PC-9 (cell line): ENCODE data around the gene CNN3. TPM values are rescaled to one million over a fixed set of nuclear protein-coding genes. Genes with fewer than 3 reads are reported as not detected.

Experiments used
- BruUV-seq: library from RNA; stranded (reverse); fragments of 400-500 nt; replicated peaks from 2 replicates; lab custom pipeline; 2021; lab: Mats Ljungman, UMichigan
- CTCF ChIA-PET: fragments of 300-600 bp; sonication (Branson Sonifier 250); formaldehyde crosslinking; loops from one replicate; lab custom pipeline; 2022; ENCODE audit warnings: antibody characterized with exemption; lab: Charles Lee
- POLR2A ChIA-PET: fragments of 300-600 bp; sonication (Branson Sonifier 250); formaldehyde crosslinking; loops from one replicate; lab custom pipeline; 2022; ENCODE audit warnings: antibody characterized with exemption; ENCODE audit not compliant: unreplicated experiment; lab: Charles Lee
- DNase-seq, 2 experiments: peaks; one replicate each; pipeline versions ENCODE4 v3.0.0 to v3.0.0-alpha.2; 2015 to 2022; ENCODE audit warnings: mixed read lengths in 1 of 2
- H2AFZ ChIP-seq: fragments of 200-600 bp; sonication (generic); 2 replicates; pipeline ENCODE4 v1.8.1; 2017; ENCODE audit warnings: antibody characterized with exemption
- H3F3A ChIP-seq: fragments of 200-600 bp; sonication (generic); 2 replicates; pipeline ENCODE4 v1.8.1; 2017; ENCODE audit warnings: antibody characterized with exemption, mild to moderate bottlenecking, low read depth; ENCODE audit not compliant: insufficient read depth
- H3K27ac ChIP-seq: fragments of 200-600 bp; sonication (generic); 2 replicates; pipeline ENCODE4 v1.6.1; 2016; ENCODE audit warnings: mixed run types
- H3K27me3 ChIP-seq: fragments of 200-600 bp; sonication (generic); 2 replicates; pipeline ENCODE4 v1.6.1; 2016; ENCODE audit warnings: low read depth, mixed run types; ENCODE audit not compliant: insufficient read depth
- H3K36me3 ChIP-seq: fragments of 200-600 bp; sonication (generic); 2 replicates; pipeline ENCODE4 v1.6.1; 2016; ENCODE audit warnings: low read depth, mixed run types
- H3K4me1 ChIP-seq: fragments of 200-600 bp; sonication (generic); replicated peaks from 2 replicates; pipeline ENCODE4 v1.6.1; 2016; ENCODE audit warnings: mixed run types; ENCODE audit not compliant: insufficient read depth
- H3K4me2 ChIP-seq: fragments of 200-600 bp; sonication (generic); 2 replicates; pipeline ENCODE4 v1.6.1; 2017; ENCODE audit warnings: mixed run types
- H3K4me3 ChIP-seq: fragments of 200-600 bp; sonication (generic); 2 replicates; pipeline ENCODE4 v1.6.1; 2016; ENCODE audit warnings: mixed run types
- H3K79me2 ChIP-seq: fragments of 200-600 bp; sonication (generic); 2 replicates; pipeline ENCODE4 v1.6.1; 2017; ENCODE audit warnings: low read depth, mixed run types
- H3K9me2 ChIP-seq: fragments of 200-600 bp; sonication (generic); 2 replicates; pipeline ENCODE4 v1.8.1; 2017; ENCODE audit warnings: mild to moderate bottlenecking; ENCODE audit not compliant: insufficient read depth
- H3K9me3 ChIP-seq: fragments of 200-600 bp; sonication (generic); 2 replicates; pipeline ENCODE4 v1.8.1; 2016; ENCODE audit warnings: low read depth; ENCODE audit not compliant: insufficient read depth
- H4K20me1 ChIP-seq: fragments of 200-600 bp; sonication (generic); 2 replicates; pipeline ENCODE4 v1.8.1; 2017; ENCODE audit not compliant: insufficient read depth
- CTCF ChIP-seq: fragments of 200-600 bp; sonication (generic); conservative IDR thresholded peaks from 2 replicates; pipeline ENCODE4 v1.6.1; 2017; ENCODE audit warnings: mixed run types, antibody characterized with exemption, mild to moderate bottlenecking, moderate library complexity
- EZH2 ChIP-seq: fragments of 200-600 bp; sonication (generic); IDR thresholded peaks from 2 replicates; pipeline ENCODE4 v1.8.0; 2017; ENCODE audit warnings: antibody characterized with exemption, low read depth
- intact Hi-C: fragments of 100-400 bp; cut with micrococcal nuclease; formaldehyde crosslinking; loops from one replicate; pipeline ENCODE4 v1.10.0; 2022; ENCODE audit not compliant: unreplicated experiment
- total RNA-seq: library from RNA; stranded (reverse); gene quantifications from 2 replicates; pipeline ENCODE4 v1.2.3, GENCODE V29; 2021

CNN3 gene
- total RNA-seq, 1 experiment from 2014 or later, result 135 TPM

GRCh38 chr1:94953746-94954145 lies 26.8 kb upstream of the CNN3 start:
- Histone ChIP-seq H3K27me3 (no peaks in the 10 kb centered on the region), H3K27ac (no peak overlapping the region), H3K9me2 (0 out of 2 replicates have a peak, but pooled peaks cover 6% of the 10 kb centered on the region), H3K9me3 (no peaks in the 10 kb centered on the region), H3K36me3 (no peaks in the 10 kb centered on the region), H4K20me1 (no peaks in the 10 kb centered on the region), H3K4me2 (no peak overlapping the region), H3K79me2 (no peaks in the 10 kb centered on the region), H3K4me3 (no peak overlapping the region), H3K4me1 (peaks cover 29% of the 10 kb centered on the region), H3F3A (peaks cover 8% of the 10 kb centered on the region; the same call in 1 of the 2 replicates), H2AFZ (no peak overlapping the region)
- TF ChIP-seq EZH2, result no peak
- TF ChIP-seq CTCF, result no peak
- ChIA-PET CTCF (no interaction called here), POLR2A (no interaction called here)
- intact Hi-C loops, result no loop called here
- DNase-seq, result no peak
- BruUV-seq, result no TSS peak

GRCh38 chr1:94953107-94953506 lies 26.2 kb upstream of the CNN3 start:
- no peak overlapping the region for H3K4me3 ChIP-seq
- no peaks in the 10 kb centered on the region for H3K9me2 ChIP-seq
- no peak for TF ChIP-seq CTCF
- no peak for TF ChIP-seq EZH2
- intact Hi-C loops, result no loop called here
- H3K9me3 ChIP-seq, result no peaks in the 10 kb centered on the region
- BruUV-seq, result no TSS peak
- POLR2A ChIA-PET, result no interaction called here
- H3K79me2 ChIP-seq, result no peaks in the 10 kb centered on the region
- H2AFZ ChIP-seq, result no peak overlapping the region
- no peaks in the 10 kb centered on the region for H3K36me3 ChIP-seq
- H4K20me1 ChIP-seq, result no peaks in the 10 kb centered on the region
- H3F3A ChIP-seq, result peaks cover 8% of the 10 kb centered on the region; the same call in 1 of the 2 replicates
- no peak for DNase-seq
- CTCF ChIA-PET, result no interaction called here
- no peaks in the 10 kb centered on the region for H3K27me3 ChIP-seq
- no peak overlapping the region for H3K27ac ChIP-seq
- H3K4me1 ChIP-seq, result peaks cover 29% of the 10 kb centered on the region
- no peak overlapping the region for H3K4me2 ChIP-seq

GRCh38 chr1:94952539-94952938 lies 25.6 kb upstream of the CNN3 start:
- Histone ChIP-seq H3K4me1 (peaks cover 29% of the 10 kb centered on the region), H3K36me3 (no peaks in the 10 kb centered on the region), H3K9me2 (no peaks in the 10 kb centered on the region), H2AFZ (no peak overlapping the region), H3K27ac (no peak overlapping the region), H3K27me3 (no peaks in the 10 kb centered on the region), H4K20me1 (no peaks in the 10 kb centered on the region), H3K9me3 (no peaks in the 10 kb centered on the region), H3F3A (peaks cover 8% of the 10 kb centered on the region; the same call in 1 of the 2 replicates), H3K79me2 (no peaks in the 10 kb centered on the region), H3K4me3 (no peak overlapping the region), H3K4me2 (no peak overlapping the region)
- ChIA-PET CTCF (no interaction called here), POLR2A (no interaction called here)
- no TSS peak for BruUV-seq
- intact Hi-C loops, result no loop called here
- TF ChIP-seq CTCF (no peak), EZH2 (no peak)
- no peak for DNase-seq
